ENCODE measurements around the gene CLIC5. TPM values are rescaled to one million over a fixed set of nuclear protein-coding genes. Genes with fewer than 3 reads are reported as not detected.

Gene CLIC5
- polyA plus RNA-seq, 4 donors, result 182 to 199 (median 197) TPM

- DNase-seq (ENCODE audit: low read depth in 4 of 4, low spot score in 2 of 4), result no peak
Observed at GRCh38 chr6:46000905-46001304, 14.8 kb downstream of the CLIC5 start.

- DNase-seq (ENCODE audit: low read depth in 4 of 4, low spot score in 2 of 4), result no peak
Observed at GRCh38 chr6:45998524-45998923, 17.1 kb downstream of the CLIC5 start.

GRCh38 chr6:45997875-45998506 is 17.7 kb downstream of the CLIC5 start:
- no peak for DNase-seq (ENCODE audit: low read depth in 4 of 4, low spot score in 2 of 4)

GRCh38 chr6:45991189-45991588 is 24.5 kb downstream of the CLIC5 start:
- DNase-seq (ENCODE audit: low read depth in 4 of 4, low spot score in 2 of 4), result no peak

GRCh38 chr6:45990162-45990561 is 25.5 kb downstream of the CLIC5 start:
- DNase-seq (ENCODE audit: low read depth in 4 of 4, low spot score in 2 of 4), result no peak

GRCh38 chr6:45988635-45989034 is 27.0 kb downstream of the CLIC5 start:
- no peak for DNase-seq (ENCODE audit: low read depth in 4 of 4, low spot score in 2 of 4)

- no peak for DNase-seq (ENCODE audit: low read depth in 4 of 4, low spot score in 2 of 4)
Observed at GRCh38 chr6:45987856-45988255, 27.8 kb downstream of the CLIC5 start.

GRCh38 chr6:45986746-45987274 is 28.9 kb downstream of the CLIC5 start:
- no peak for DNase-seq (ENCODE audit: low read depth in 4 of 4, low spot score in 2 of 4)

GRCh38 chr6:45984788-45985425 is 30.8 kb downstream of the CLIC5 start:
- DNase-seq (ENCODE audit: low read depth in 4 of 4, low spot score in 2 of 4), result no peak

- no peak for DNase-seq (ENCODE audit: low read depth in 4 of 4, low spot score in 2 of 4)
Observed at GRCh38 chr6:45984347-45984746, 31.3 kb downstream of the CLIC5 start.

GRCh38 chr6:45983062-45983461 is 32.6 kb downstream of the CLIC5 start:
- DNase-seq (ENCODE audit: low read depth in 4 of 4, low spot score in 2 of 4), result peak in 1 of 4 donors; percentile 16

GRCh38 chr6:45982280-45983036 is 33.2 kb downstream of the CLIC5 start:
- no peak for DNase-seq (ENCODE audit: low read depth in 4 of 4, low spot score in 2 of 4)

GRCh38 chr6:45981046-45981445 is 34.6 kb downstream of the CLIC5 start:
- DNase-seq (ENCODE audit: low read depth in 4 of 4, low spot score in 2 of 4), result no peak

GRCh38 chr6:45979311-45979710 is 36.3 kb downstream of the CLIC5 start:
- DNase-seq (ENCODE audit: low read depth in 4 of 4, low spot score in 2 of 4), result no peak

GRCh38 chr6:45974596-45974995 is 41.1 kb downstream of the CLIC5 start:
- DNase-seq (ENCODE audit: low read depth in 4 of 4, low spot score in 2 of 4), result no peak

GRCh38 chr6:45972795-45973503 is 42.7 kb downstream of the CLIC5 start:
- DNase-seq (ENCODE audit: low read depth in 4 of 4, low spot score in 2 of 4), result no peak

GRCh38 chr6:45971287-45971686 is 44.4 kb downstream of the CLIC5 start:
- DNase-seq (ENCODE audit: low read depth in 4 of 4, low spot score in 2 of 4), result no peak

- no peak for DNase-seq (ENCODE audit: low read depth in 4 of 4, low spot score in 2 of 4)
Observed at GRCh38 chr6:45970326-45970725, 45.3 kb downstream of the CLIC5 start.

GRCh38 chr6:45969883-45970282 is 45.8 kb downstream of the CLIC5 start:
- no peak for DNase-seq (ENCODE audit: low read depth in 4 of 4, low spot score in 2 of 4)

GRCh38 chr6:45969026-45969425 is 46.6 kb downstream of the CLIC5 start:
- no peak for DNase-seq (ENCODE audit: low read depth in 4 of 4, low spot score in 2 of 4)

- DNase-seq (ENCODE audit: low read depth in 4 of 4, low spot score in 2 of 4), result no peak
Observed at GRCh38 chr6:45967363-45967762, 48.3 kb downstream of the CLIC5 start.
